ENCODE measurements around the gene YWHAQ.

The YWHAQ gene

GRCh38 chr2:9630736-9631552 lies at the start of gene YWHAQ:
Gene YWHAQ (minus strand): TSS chr2:9630997. CDS start chr2:9630452, 545 bp downstream.
- DNase-seq (ENCODE audit: low read depth): peak; percentile 95

GRCh38 chr2:9680082-9680481 lies 49.3 kb upstream of the YWHAQ start:
- no peak for DNase-seq (ENCODE audit: low read depth)

- no peak for DNase-seq (ENCODE audit: low read depth)
These were observed 48.4 kb upstream of the YWHAQ start for GRCh38 chr2:9679218-9679617.

- no peak for DNase-seq (ENCODE audit: low read depth)
These were observed 47.7 kb upstream of the YWHAQ start for GRCh38 chr2:9678544-9678943.

- no peak for DNase-seq (ENCODE audit: low read depth)
These were observed 44.9 kb upstream of the YWHAQ start for GRCh38 chr2:9675415-9676351.

GRCh38 chr2:9674891-9675414 lies 44.2 kb upstream of the YWHAQ start:
- DNase-seq (ENCODE audit: low read depth): no peak

- DNase-seq (ENCODE audit: low read depth): no peak
These were observed 43.2 kb upstream of the YWHAQ start for GRCh38 chr2:9673914-9674481.

GRCh38 chr2:9668687-9669345 lies 38.0 kb upstream of the YWHAQ start:
- no peak for DNase-seq (ENCODE audit: low read depth)

GRCh38 chr2:9667826-9668225 lies 37.0 kb upstream of the YWHAQ start:
- DNase-seq (ENCODE audit: low read depth): no peak

GRCh38 chr2:9666306-9666705 lies 35.5 kb upstream of the YWHAQ start:
- no peak for DNase-seq (ENCODE audit: low read depth)

GRCh38 chr2:9665898-9666297 lies 35.1 kb upstream of the YWHAQ start:
- no peak for DNase-seq (ENCODE audit: low read depth)

- DNase-seq (ENCODE audit: low read depth): no peak
These were observed 33.6 kb upstream of the YWHAQ start for GRCh38 chr2:9664365-9664764.

- DNase-seq (ENCODE audit: low read depth): no peak
These were observed 32.4 kb upstream of the YWHAQ start for GRCh38 chr2:9663008-9663879.

GRCh38 chr2:9661261-9661660 lies 30.5 kb upstream of the YWHAQ start:
- no peak for DNase-seq (ENCODE audit: low read depth)

- DNase-seq (ENCODE audit: low read depth): no peak
These were observed 30.0 kb upstream of the YWHAQ start for GRCh38 chr2:9660781-9661180.

GRCh38 chr2:9660154-9660553 lies 29.4 kb upstream of the YWHAQ start:
- DNase-seq (ENCODE audit: low read depth): no peak

- DNase-seq (ENCODE audit: low read depth): no peak
These were observed 28.2 kb upstream of the YWHAQ start for GRCh38 chr2:9658972-9659371.

- DNase-seq (ENCODE audit: low read depth): no peak
These were observed 26.9 kb upstream of the YWHAQ start for GRCh38 chr2:9657731-9658130.

- DNase-seq (ENCODE audit: low read depth): no peak
These were observed 26.3 kb upstream of the YWHAQ start for GRCh38 chr2:9657083-9657482.

- peak; percentile 38 for DNase-seq (ENCODE audit: low read depth)
These were observed 25.5 kb upstream of the YWHAQ start for GRCh38 chr2:9656270-9656766.
